Measurements from ENCODE around the gene CYSTM1.
A peak's percentile ranks its signal among the peaks of the same experiment; 100 is the strongest.

The CYSTM1 gene

DNA sequence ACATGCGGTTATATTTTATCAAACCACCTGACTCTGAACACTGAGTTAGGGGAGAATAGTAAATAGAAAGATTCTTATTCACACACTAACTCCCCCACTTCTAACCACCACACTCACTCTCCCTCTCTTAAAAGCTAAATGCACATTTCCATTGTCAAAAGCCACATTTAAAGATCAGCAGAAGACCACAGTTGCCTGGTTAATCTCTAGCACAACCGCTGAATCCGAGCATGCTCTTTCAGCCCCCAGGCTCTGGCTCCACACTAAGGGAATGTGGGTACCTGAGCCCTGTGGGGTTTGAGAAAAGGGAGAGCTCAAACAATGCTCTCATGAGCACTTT is 92.2 kb downstream of the CYSTM1 start:
- peak; percentile 83 for ATAC-seq (ENCODE audit: insufficient read depth, low read depth)
- Histone ChIP-seq H4K20me1 (ENCODE audit: insufficient read depth, low read length) (peaks cover 3% of the 10 kb centered on the region; the same call in 1 of the 2 replicates), H3K4me1 (ENCODE audit: insufficient read depth, low read length) (peaks cover 11% of the 10 kb centered on the region), H3K9ac (ENCODE audit: low read depth, low read length) (no peak overlapping the region), H3K9me3 (ENCODE audit: insufficient read depth, low read length, severe bottlenecking) (no peaks in the 10 kb centered on the region), H2AFZ (ENCODE audit: low read depth, low read length) (no peak overlapping the region), H3K4me3 (ENCODE audit: low read depth in 1 of 2, low read length in 2 of 2) (no peak overlapping the region), H3K4me2 (ENCODE audit: insufficient read depth, low read length) (no peak overlapping the region), H3K27ac (ENCODE audit: low read length) (peak overlapping the region; percentile 61; the same call in 1 of the 2 replicates), H3K36me3 (ENCODE audit: insufficient read depth, low read length) (no peaks in the 10 kb centered on the region), H3K79me2 (ENCODE audit: insufficient read depth, low read length) (peaks cover 22% of the 10 kb centered on the region), H3K27me3 (ENCODE audit: insufficient read depth, low read length, poor library complexity) (no peaks in the 10 kb centered on the region)
- TF ChIP-seq, protein P1, sequence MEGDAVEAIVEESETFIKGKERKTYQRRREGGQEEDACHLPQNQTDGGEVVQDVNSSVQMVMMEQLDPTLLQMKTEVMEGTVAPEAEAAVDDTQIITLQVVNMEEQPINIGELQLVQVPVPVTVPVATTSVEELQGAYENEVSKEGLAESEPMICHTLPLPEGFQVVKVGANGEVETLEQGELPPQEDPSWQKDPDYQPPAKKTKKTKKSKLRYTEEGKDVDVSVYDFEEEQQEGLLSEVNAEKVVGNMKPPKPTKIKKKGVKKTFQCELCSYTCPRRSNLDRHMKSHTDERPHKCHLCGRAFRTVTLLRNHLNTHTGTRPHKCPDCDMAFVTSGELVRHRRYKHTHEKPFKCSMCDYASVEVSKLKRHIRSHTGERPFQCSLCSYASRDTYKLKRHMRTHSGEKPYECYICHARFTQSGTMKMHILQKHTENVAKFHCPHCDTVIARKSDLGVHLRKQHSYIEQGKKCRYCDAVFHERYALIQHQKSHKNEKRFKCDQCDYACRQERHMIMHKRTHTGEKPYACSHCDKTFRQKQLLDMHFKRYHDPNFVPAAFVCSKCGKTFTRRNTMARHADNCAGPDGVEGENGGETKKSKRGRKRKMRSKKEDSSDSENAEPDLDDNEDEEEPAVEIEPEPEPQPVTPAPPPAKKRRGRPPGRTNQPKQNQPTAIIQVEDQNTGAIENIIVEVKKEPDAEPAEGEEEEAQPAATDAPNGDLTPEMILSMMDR (IDR thresholded peaks at IDR 0.05; ENCODE audit: borderline replicate concordance, extremely low read depth, low read length, poor library complexity, severe bottlenecking), result no peak
- DNase-seq, result no peak

DNA sequence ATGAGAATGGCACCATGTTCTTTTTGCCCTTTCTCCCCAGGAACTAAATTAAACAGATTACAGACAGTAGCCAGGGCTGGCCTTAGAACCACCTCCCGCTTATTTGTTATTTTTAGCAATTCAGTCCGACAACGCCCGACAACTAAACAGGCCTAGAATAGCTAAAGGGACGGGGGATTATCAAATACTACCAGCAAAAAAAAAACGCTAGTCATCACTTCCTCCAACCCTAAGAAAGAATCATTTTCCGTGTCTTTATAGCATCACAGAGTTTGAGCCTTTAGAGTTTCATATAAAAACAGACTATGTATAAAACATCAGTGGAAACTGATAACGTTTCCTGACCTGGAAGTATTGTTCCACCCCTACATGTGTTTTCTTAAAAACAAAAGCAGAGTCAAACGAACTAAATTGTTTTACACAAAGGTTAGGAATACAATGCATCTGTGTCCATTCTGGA is 92.6 kb downstream of the CYSTM1 start:
- no peaks in the 10 kb centered on the region; the same call in 1 of the 2 replicates for H3K36me3 ChIP-seq (ENCODE audit: insufficient read depth, low read length)
- no peaks in the 10 kb centered on the region for H3K27me3 ChIP-seq (ENCODE audit: insufficient read depth, low read length, poor library complexity)
- TF ChIP-seq, protein P1 (IDR thresholded peaks at IDR 0.05; ENCODE audit: borderline replicate concordance, extremely low read depth, low read length, poor library complexity, severe bottlenecking), result no peak
- TF ChIP-seq EZH2 (IDR thresholded peaks at IDR 0.05; ENCODE audit: borderline replicate concordance, low read depth, low read length, severe bottlenecking), result no peak
- no peak for DNase-seq
- peak overlapping the region; percentile 29; the same call in 1 of the 2 replicates for H3K27ac ChIP-seq (ENCODE audit: low read length)
- H3K4me3 ChIP-seq (ENCODE audit: low read depth in 1 of 2, low read length in 2 of 2), result no peak overlapping the region
- peaks cover 3% of the 10 kb centered on the region; the same call in 1 of the 2 replicates for H4K20me1 ChIP-seq (ENCODE audit: insufficient read depth, low read length)
- no peak overlapping the region for H3K4me2 ChIP-seq (ENCODE audit: insufficient read depth, low read length)
- no peaks in the 10 kb centered on the region for H3K9me3 ChIP-seq (ENCODE audit: insufficient read depth, low read length, severe bottlenecking)
- peaks cover 18% of the 10 kb centered on the region for H3K79me2 ChIP-seq (ENCODE audit: insufficient read depth, low read length)
- H2AFZ ChIP-seq (ENCODE audit: low read depth, low read length), result no peak overlapping the region
- ATAC-seq (ENCODE audit: insufficient read depth, low read depth), result no peak
- no peak overlapping the region for H3K9ac ChIP-seq (ENCODE audit: low read depth, low read length)
- peaks cover 11% of the 10 kb centered on the region for H3K4me1 ChIP-seq (ENCODE audit: insufficient read depth, low read length)

GRCh38 chr5:140270008-140270407 is 95.0 kb downstream of the CYSTM1 start:
- H3K9me3 ChIP-seq (ENCODE audit: insufficient read depth, low read length, severe bottlenecking), result no peaks in the 10 kb centered on the region
- H3K36me3 ChIP-seq (ENCODE audit: insufficient read depth, low read length), result peaks cover 11% of the 10 kb centered on the region; the same call in 1 of the 2 replicates
- H3K9ac ChIP-seq (ENCODE audit: low read depth, low read length), result no peak overlapping the region
- H3K4me3 ChIP-seq (ENCODE audit: low read depth in 1 of 2, low read length in 2 of 2), result no peak overlapping the region
- DNase-seq, result no peak
- TF ChIP-seq, protein P1 (IDR thresholded peaks at IDR 0.05; ENCODE audit: borderline replicate concordance, extremely low read depth, low read length, poor library complexity, severe bottlenecking), result no peak
- TF ChIP-seq EZH2 (IDR thresholded peaks at IDR 0.05; ENCODE audit: borderline replicate concordance, low read depth, low read length, severe bottlenecking), result no peak
- no peak overlapping the region for H3K27ac ChIP-seq (ENCODE audit: low read length)
- no peak overlapping the region for H2AFZ ChIP-seq (ENCODE audit: low read depth, low read length)
- peaks cover 18% of the 10 kb centered on the region for H3K79me2 ChIP-seq (ENCODE audit: insufficient read depth, low read length)
- ATAC-seq (ENCODE audit: insufficient read depth, low read depth), result no peak
- H3K4me1 ChIP-seq (ENCODE audit: insufficient read depth, low read length), result peaks cover 11% of the 10 kb centered on the region
- peaks cover 2% of the 10 kb centered on the region; the same call in 1 of the 2 replicates for H4K20me1 ChIP-seq (ENCODE audit: insufficient read depth, low read length)
- no peaks in the 10 kb centered on the region for H3K27me3 ChIP-seq (ENCODE audit: insufficient read depth, low read length, poor library complexity)
- no peak overlapping the region for H3K4me2 ChIP-seq (ENCODE audit: insufficient read depth, low read length)
